ENCODE data around the gene GRM5.

GRCh38 chr11:88454881-88455280 is 610.9 kb downstream of the GRM5 start:
- TF ChIP-seq, protein P1, sequence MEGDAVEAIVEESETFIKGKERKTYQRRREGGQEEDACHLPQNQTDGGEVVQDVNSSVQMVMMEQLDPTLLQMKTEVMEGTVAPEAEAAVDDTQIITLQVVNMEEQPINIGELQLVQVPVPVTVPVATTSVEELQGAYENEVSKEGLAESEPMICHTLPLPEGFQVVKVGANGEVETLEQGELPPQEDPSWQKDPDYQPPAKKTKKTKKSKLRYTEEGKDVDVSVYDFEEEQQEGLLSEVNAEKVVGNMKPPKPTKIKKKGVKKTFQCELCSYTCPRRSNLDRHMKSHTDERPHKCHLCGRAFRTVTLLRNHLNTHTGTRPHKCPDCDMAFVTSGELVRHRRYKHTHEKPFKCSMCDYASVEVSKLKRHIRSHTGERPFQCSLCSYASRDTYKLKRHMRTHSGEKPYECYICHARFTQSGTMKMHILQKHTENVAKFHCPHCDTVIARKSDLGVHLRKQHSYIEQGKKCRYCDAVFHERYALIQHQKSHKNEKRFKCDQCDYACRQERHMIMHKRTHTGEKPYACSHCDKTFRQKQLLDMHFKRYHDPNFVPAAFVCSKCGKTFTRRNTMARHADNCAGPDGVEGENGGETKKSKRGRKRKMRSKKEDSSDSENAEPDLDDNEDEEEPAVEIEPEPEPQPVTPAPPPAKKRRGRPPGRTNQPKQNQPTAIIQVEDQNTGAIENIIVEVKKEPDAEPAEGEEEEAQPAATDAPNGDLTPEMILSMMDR (conservative IDR thresholded peaks at IDR 0.05; ENCODE audit: low read depth, low read length), result no peak
- TF ChIP-seq EZH2phosphoT487 (IDR thresholded peaks at IDR 0.05; ENCODE audit: borderline replicate concordance, low read length) (no peak), EZH2 (IDR thresholded peaks at IDR 0.05; ENCODE audit: low read length, unreplicated experiment) (no peak)

All from PC-3 (cell line).